ENCODE measurements around the gene OTOS. TPM values are rescaled to one million over a fixed set of nuclear protein-coding genes. Genes with fewer than 3 reads are reported as not detected.

The OTOS gene
- total and polyA plus RNA-seq, 2 donors (not counting 1 experiment from before 2014, with no cell fraction given), result not detected

GRCh38 chr2:240123821-240124650 is 16.4 kb downstream of the OTOS start:
- Histone ChIP-seq H3K4me3 (ENCODE audit: control extremely low read depth in 1 of 5, extremely low read depth in 1 of 5, insufficient read depth in 1 of 5, low read depth in 2 of 5, low read length in 4 of 5) (no peak overlapping the region), H4K20me1 (ENCODE audit: control insufficient read depth, insufficient read depth, low read length, poor library complexity, severe bottlenecking) (no peaks in the 10 kb centered on the region), H3K9ac (ENCODE audit: low read length) (no peak overlapping the region), H3K36me3 (replicated peaks in 1 of 2; ENCODE audit: control extremely low read depth in 1 of 2, control insufficient read depth in 1 of 2, extremely low read depth in 1 of 2, insufficient read depth in 2 of 2, low read length in 1 of 2) (peaks cover 0 to 13% of the 10 kb centered on the region in 2 experiments), H3K4me2 (replicated peaks; ENCODE audit: low read depth, low read length, poor library complexity, severe bottlenecking) (no peak overlapping the region), H2AFZ (ENCODE audit: insufficient read depth, low read depth, low read length, poor library complexity, severe bottlenecking) (no peak overlapping the region), H3K27me3 (replicated peaks in 1 of 4; ENCODE audit: control extremely low read depth in 1 of 4, control insufficient read depth in 3 of 4, insufficient read depth in 4 of 4, low read length in 3 of 4) (no peaks in the 10 kb centered on the region), H3K4me1 (ENCODE audit: control insufficient read depth in 2 of 2, insufficient read depth in 2 of 2, low read length in 2 of 2) (no peaks in the 10 kb centered on the region), H3K27ac (ENCODE audit: low read length in 2 of 2) (no peak overlapping the region), H3K79me2 (ENCODE audit: control insufficient read depth, insufficient read depth, low read length) (no peaks in the 10 kb centered on the region), H3K9me3 (ENCODE audit: control extremely low read depth in 1 of 3, control insufficient read depth in 2 of 3, insufficient read depth in 1 of 3, low read length in 2 of 3) (no peaks in the 10 kb centered on the region)
- H3K4me3 Mint-ChIP-seq, result no peak overlapping the region
- ChIA-PET CTCF (no interaction called here), POLR2A (no interaction called here)
- TF ChIP-seq EZH2 (IDR thresholded peaks at IDR 0.05; ENCODE audit: borderline replicate concordance, insufficient read depth, low read depth, low read length, poor library complexity, severe bottlenecking) (no peak), CTCF (IDR thresholded peaks at IDR 0.05) (no peak)
- intact Hi-C loops (cut with micrococcal nuclease), result no loop called here
- DNase-seq (no peak), ATAC-seq (ENCODE audit: low read depth) (no peak)
- WGBS (ENCODE audit: insufficient coverage), result 93% methylated on average over 12 of the region's 24 CpGs
- H3K27ac Mint-ChIP-seq, result no peak overlapping the region
- H3K9me3 Mint-ChIP-seq (ENCODE audit: insufficient read depth), result no peaks in the 10 kb centered on the region
- H3K4me1 Mint-ChIP-seq, result peaks cover 5% of the 10 kb centered on the region
- H3K27me3 Mint-ChIP-seq, result no peaks in the 10 kb centered on the region

DNA sequence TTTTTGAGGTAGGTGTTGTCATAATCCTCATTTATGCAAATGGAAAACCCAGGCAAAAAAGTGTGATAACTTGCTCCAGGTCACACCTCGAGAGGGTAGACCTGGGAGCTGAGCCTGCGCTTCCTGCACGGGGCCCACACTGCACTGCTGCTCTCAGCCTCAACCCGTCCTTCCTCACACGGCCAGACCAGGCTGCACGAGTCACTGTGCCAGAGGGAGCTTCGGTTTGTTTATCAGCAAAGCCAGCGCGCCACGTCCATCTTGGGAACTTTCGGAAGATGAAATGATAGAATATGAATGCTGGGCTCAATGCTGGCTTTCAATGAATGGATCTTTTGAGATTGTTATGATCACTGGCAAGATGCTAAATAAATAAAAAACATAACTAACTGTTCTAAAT is 18.8 kb downstream of the OTOS start:
- Mint-ChIP-seq H3K9me3 (ENCODE audit: insufficient read depth) (no peaks in the 10 kb centered on the region), H3K27me3 (no peaks in the 10 kb centered on the region), H3K27ac (no peak overlapping the region), H3K4me1 (peaks cover 5% of the 10 kb centered on the region), H3K4me3 (no peak overlapping the region)
- ChIA-PET CTCF (no interaction called here), POLR2A (no interaction called here)
- H3K9ac ChIP-seq (ENCODE audit: low read length), result no peak overlapping the region
- no peak for DNase-seq
- no peak for TF ChIP-seq CTCF (IDR thresholded peaks at IDR 0.05)
- no peak for TF ChIP-seq EZH2 (IDR thresholded peaks at IDR 0.05; ENCODE audit: borderline replicate concordance, insufficient read depth, low read depth, low read length, poor library complexity, severe bottlenecking)
- 60% methylated on average over 11 of the region's 11 CpGs for WGBS (ENCODE audit: insufficient coverage)
- intact Hi-C loops (cut with micrococcal nuclease), result no loop called here
- no peaks in the 10 kb centered on the region for H4K20me1 ChIP-seq (ENCODE audit: control insufficient read depth, insufficient read depth, low read length, poor library complexity, severe bottlenecking)
- no peak overlapping the region for H3K4me2 ChIP-seq (replicated peaks; ENCODE audit: low read depth, low read length, poor library complexity, severe bottlenecking)
- no peaks in the 10 kb centered on the region for H3K36me3 ChIP-seq (replicated peaks in 1 of 2; ENCODE audit: control extremely low read depth in 1 of 2, control insufficient read depth in 1 of 2, extremely low read depth in 1 of 2, insufficient read depth in 2 of 2, low read length in 1 of 2)
- no peaks in the 10 kb centered on the region for H3K79me2 ChIP-seq (ENCODE audit: control insufficient read depth, insufficient read depth, low read length)
- no peak overlapping the region for H2AFZ ChIP-seq (ENCODE audit: insufficient read depth, low read depth, low read length, poor library complexity, severe bottlenecking)
- H3K4me1 ChIP-seq (ENCODE audit: control insufficient read depth in 2 of 2, insufficient read depth in 2 of 2, low read length in 2 of 2), result no peaks in the 10 kb centered on the region
- H3K27ac ChIP-seq (ENCODE audit: low read length in 2 of 2), result no peak overlapping the region
- H3K4me3 ChIP-seq (ENCODE audit: control extremely low read depth in 1 of 5, extremely low read depth in 1 of 5, insufficient read depth in 1 of 5, low read depth in 2 of 5, low read length in 4 of 5), result no peak overlapping the region
- no peaks in the 10 kb centered on the region for H3K9me3 ChIP-seq (ENCODE audit: control extremely low read depth in 1 of 3, control insufficient read depth in 2 of 3, insufficient read depth in 1 of 3, low read length in 2 of 3)
- no peak for ATAC-seq (ENCODE audit: low read depth)
- no peaks in the 10 kb centered on the region for H3K27me3 ChIP-seq (replicated peaks in 1 of 4; ENCODE audit: control extremely low read depth in 1 of 4, control insufficient read depth in 3 of 4, insufficient read depth in 4 of 4, low read length in 3 of 4)
